Lower leg skin (tissue), 4 donors: ENCODE data around the gene MS4A8. TPM values are rescaled to one million over a fixed set of nuclear protein-coding genes. Genes with fewer than 3 reads are reported as not detected.
A peak's percentile ranks its signal among the peaks of the same experiment; 100 is the strongest.

Experiments
- DNase-seq, 2 donors: peaks; one replicate each; pipeline ENCODE4 v3.0.0-alpha.2; 2019; ENCODE audit warnings: low spot score in 2 of 2
- H3K4me3 ChIP-seq: fragments of 200-600 bp; sonication (generic); 2 replicates; pipeline ENCODE4 v1.5.1; 2017; ENCODE audit warnings: mild to moderate bottlenecking, low read depth; ENCODE audit not compliant: poor library complexity, severe bottlenecking
- POLR2A ChIP-seq, 2 donors: fragments of 450-650 bp; IDR thresholded peaks; one replicate each; pipeline ENCODE4 v1.6.1; 2016 to 2017; ENCODE audit warnings: antibody characterized with exemption in 2 of 2, mild to moderate bottlenecking in 1 of 2, moderate library complexity in 1 of 2
- WGBS, 2 donors: methylation state at CpG; one replicate each; pipeline ENCODE4 v1.1.5; 2018; 5-methylcytosine and 5-hydroxymethylcytosine counted together
- intact Hi-C: fragments of 100-400 bp; cut with DNase I; formaldehyde crosslinking; loops from one replicate; pipeline ENCODE4 v1.15.0; 2023; ENCODE audit warnings: low total_unique reads
- total RNA-seq, 4 donors: library from RNA; depleted of rRNA; stranded (reverse); fragments of >200 nt; gene quantifications; one replicate each; pipeline ENCODE4 v1.1.0, GENCODE V29; 2016
- TF ChIP-seq, protein P1 (sequence below), 3 donors: fragments of 450-650 bp; IDR thresholded peaks; one replicate each; pipeline ENCODE4 v1.5.1; 2016; ENCODE audit warnings: antibody characterized with exemption in 3 of 3, mild to moderate bottlenecking in 3 of 3, moderate library complexity in 2 of 3

MS4A8 gene
- total RNA-seq, 4 donors from 2014 or later = not detected

- TF ChIP-seq, protein P1, sequence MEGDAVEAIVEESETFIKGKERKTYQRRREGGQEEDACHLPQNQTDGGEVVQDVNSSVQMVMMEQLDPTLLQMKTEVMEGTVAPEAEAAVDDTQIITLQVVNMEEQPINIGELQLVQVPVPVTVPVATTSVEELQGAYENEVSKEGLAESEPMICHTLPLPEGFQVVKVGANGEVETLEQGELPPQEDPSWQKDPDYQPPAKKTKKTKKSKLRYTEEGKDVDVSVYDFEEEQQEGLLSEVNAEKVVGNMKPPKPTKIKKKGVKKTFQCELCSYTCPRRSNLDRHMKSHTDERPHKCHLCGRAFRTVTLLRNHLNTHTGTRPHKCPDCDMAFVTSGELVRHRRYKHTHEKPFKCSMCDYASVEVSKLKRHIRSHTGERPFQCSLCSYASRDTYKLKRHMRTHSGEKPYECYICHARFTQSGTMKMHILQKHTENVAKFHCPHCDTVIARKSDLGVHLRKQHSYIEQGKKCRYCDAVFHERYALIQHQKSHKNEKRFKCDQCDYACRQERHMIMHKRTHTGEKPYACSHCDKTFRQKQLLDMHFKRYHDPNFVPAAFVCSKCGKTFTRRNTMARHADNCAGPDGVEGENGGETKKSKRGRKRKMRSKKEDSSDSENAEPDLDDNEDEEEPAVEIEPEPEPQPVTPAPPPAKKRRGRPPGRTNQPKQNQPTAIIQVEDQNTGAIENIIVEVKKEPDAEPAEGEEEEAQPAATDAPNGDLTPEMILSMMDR (IDR thresholded peaks at IDR 0.05) = no peak
- no peak for TF ChIP-seq POLR2A (IDR thresholded peaks at IDR 0.05)
- no peak overlapping the region for H3K4me3 ChIP-seq
- DNase-seq = no peak
- intact Hi-C loops = no loop called here
- WGBS, 2 donors = 64 to 67% methylated on average over 17 of the region's 17 CpGs
These were observed 48.8 kb downstream of the MS4A8 start for GRCh38 chr11:60748225-60748624.

GRCh38 chr11:60748821-60749220 lies 49.4 kb downstream of the MS4A8 start:
- no peak for TF ChIP-seq POLR2A (IDR thresholded peaks at IDR 0.05)
- TF ChIP-seq, protein P1 (IDR thresholded peaks at IDR 0.05) = no peak
- H3K4me3 ChIP-seq = no peak overlapping the region
- DNase-seq = no peak
- intact Hi-C loops = no loop called here
- 66 to 68% methylated on average over 8 of the region's 8 CpGs for WGBS, 2 donors

DNA sequence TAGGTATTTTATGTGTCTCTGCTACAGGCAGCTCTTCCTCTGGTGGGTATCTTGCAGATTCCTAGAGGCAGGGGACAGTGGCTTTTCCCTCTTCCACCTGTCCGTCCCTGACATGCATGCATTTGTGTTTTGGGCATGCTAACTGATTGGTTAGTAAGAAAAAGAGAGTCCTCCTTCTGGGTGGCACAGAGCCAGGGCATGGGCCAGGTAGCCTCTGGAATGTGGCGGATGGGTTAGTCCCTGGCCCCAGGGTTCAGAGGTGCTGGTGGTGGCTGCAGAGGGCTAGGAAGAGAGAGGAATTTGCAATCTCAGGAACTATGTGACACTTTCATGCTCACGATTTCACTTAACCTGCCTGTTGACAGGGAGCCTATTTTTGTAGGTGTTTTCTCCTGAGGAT lies 51.5 kb downstream of the MS4A8 start:
- DNase-seq = no peak
- 54 to 61% methylated on average over 3 of the region's 3 CpGs for WGBS, 2 donors
- no peak overlapping the region for H3K4me3 ChIP-seq
- no peak for TF ChIP-seq POLR2A (IDR thresholded peaks at IDR 0.05)
- TF ChIP-seq, protein P1 (IDR thresholded peaks at IDR 0.05) = no peak
- intact Hi-C loops = no loop called here

DNA sequence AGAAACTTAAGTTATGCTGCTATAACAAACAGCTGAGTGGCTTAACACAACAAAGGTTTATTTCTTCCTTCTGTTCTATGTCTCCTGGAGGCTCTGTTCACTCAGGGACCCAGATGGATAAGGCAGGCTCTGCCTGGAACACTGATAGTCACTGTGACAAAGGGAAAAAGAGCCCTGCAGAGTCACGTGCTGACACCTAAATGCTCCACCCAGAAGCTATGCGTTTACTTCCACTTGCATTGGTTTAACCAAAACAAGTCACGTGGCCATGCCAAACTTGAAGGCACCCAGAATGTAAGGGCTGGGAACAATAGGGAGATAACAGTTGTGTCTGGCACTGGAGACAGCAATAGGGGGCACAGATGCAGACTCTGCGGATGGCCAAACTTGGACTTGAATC lies 53.9 kb downstream of the MS4A8 start:
- DNase-seq = no peak
- 49 to 63% methylated on average over 4 of the region's 4 CpGs for WGBS, 2 donors
- no peak for TF ChIP-seq POLR2A (IDR thresholded peaks at IDR 0.05)
- TF ChIP-seq, protein P1 (IDR thresholded peaks at IDR 0.05) = no peak
- H3K4me3 ChIP-seq = no peak overlapping the region
- intact Hi-C loops = no loop called here

GRCh38 chr11:60754887-60755286 lies 55.5 kb downstream of the MS4A8 start:
- no peak overlapping the region for H3K4me3 ChIP-seq
- 90 to 91% methylated on average over 6 of the region's 6 CpGs for WGBS, 2 donors
- intact Hi-C loops = no loop called here
- no peak for TF ChIP-seq POLR2A (IDR thresholded peaks at IDR 0.05)
- TF ChIP-seq, protein P1 (IDR thresholded peaks at IDR 0.05) = no peak
- DNase-seq = peak in 1 of 2 donors; percentile 45

DNA sequence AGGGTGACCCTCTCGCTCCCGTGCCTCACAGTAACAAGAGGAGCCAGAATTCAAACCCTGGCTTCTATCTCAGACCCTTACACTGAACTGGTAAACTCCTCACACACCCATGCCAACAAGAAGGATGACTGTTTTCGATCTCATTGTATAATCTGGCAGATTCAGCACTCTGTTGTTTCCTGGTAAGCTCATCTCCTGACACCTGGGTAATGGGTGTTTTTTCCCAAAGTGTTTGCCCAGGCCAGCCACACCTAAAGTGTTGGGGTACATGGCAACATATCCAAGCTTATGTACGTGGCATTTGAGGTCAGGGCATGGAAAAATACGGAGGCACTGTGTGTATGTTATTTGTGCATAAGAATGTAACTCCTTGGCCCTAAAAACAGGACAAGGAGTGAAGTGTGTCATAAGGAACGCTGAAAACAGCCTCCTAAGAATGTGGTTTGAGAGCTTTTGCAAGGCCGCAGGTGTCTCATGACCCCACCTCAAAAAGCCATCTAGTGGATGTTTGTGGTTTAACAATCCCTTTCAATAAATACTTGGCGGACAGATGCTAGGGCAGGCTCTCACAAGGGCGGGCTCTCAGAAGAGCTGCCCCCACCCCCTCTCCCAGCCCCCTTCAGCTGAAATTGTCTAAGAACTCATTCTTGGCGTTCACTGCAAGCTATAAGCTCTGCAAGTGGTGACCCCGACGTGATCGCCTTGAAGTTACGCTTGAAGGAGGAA lies 57.1 kb downstream of the MS4A8 start, which contains the start of gene MS4A15:
TSS of gene MS4A15 (plus strand) at position 561 of the 726 bp plus-strand sequence. CDS start 6,867 bp downstream, outside the sequence.
- DNase-seq = peak in 1 of 2 donors; percentile 53
- intact Hi-C loops = no loop called here
- no peak within 1 kb of the TSS for H3K4me3 ChIP-seq
- WGBS, 2 donors = 63 to 64% methylated on average over 14 of the region's 14 CpGs
- TF ChIP-seq POLR2A (IDR thresholded peaks at IDR 0.05) = no peak
- TF ChIP-seq, protein P1 (IDR thresholded peaks at IDR 0.05) = no peak
